ENCODE data around the gene ADAMTS17. TPM values are rescaled to one million over a fixed set of nuclear protein-coding genes. Genes with fewer than 3 reads are reported as not detected.

The ADAMTS17 gene
- total RNA-seq, 1 donor from 2014 or later: 0.06 TPM

- TF ChIP-seq CTCF (conservative IDR thresholded peaks at IDR 0.05; ENCODE audit: low read depth, low read length): no peak
- DNase-seq (ENCODE audit: low read depth): no peak
- H3K4me3 ChIP-seq (ENCODE audit: low read depth, low read length): no peak overlapping the region
These were observed 286.0 kb downstream of the ADAMTS17 start for GRCh38 chr15:100055821-100056220.

- DNase-seq (ENCODE audit: low read depth): no peak
- TF ChIP-seq CTCF (conservative IDR thresholded peaks at IDR 0.05; ENCODE audit: low read depth, low read length): no peak
- H3K4me3 ChIP-seq (ENCODE audit: low read depth, low read length): no peak overlapping the region
These were observed 287.2 kb downstream of the ADAMTS17 start for GRCh38 chr15:100054539-100054938.

- DNase-seq (ENCODE audit: low read depth): no peak
- H3K4me3 ChIP-seq (ENCODE audit: low read depth, low read length): no peak overlapping the region
- no peak for TF ChIP-seq CTCF (conservative IDR thresholded peaks at IDR 0.05; ENCODE audit: low read depth, low read length)
These were observed 288.2 kb downstream of the ADAMTS17 start for GRCh38 chr15:100053474-100054121.

GRCh38 chr15:100052716-100053473 is 288.9 kb downstream of the ADAMTS17 start:
- no peak for DNase-seq (ENCODE audit: low read depth)
- H3K4me3 ChIP-seq (ENCODE audit: low read depth, low read length): no peak overlapping the region
- TF ChIP-seq CTCF (conservative IDR thresholded peaks at IDR 0.05; ENCODE audit: low read depth, low read length): no peak

- no peak for TF ChIP-seq CTCF (conservative IDR thresholded peaks at IDR 0.05; ENCODE audit: low read depth, low read length)
- H3K4me3 ChIP-seq (ENCODE audit: low read depth, low read length): no peak overlapping the region
These were observed 290.6 kb downstream of the ADAMTS17 start for GRCh38 chr15:100050877-100051786.

GRCh38 chr15:100049936-100050876 is 291.6 kb downstream of the ADAMTS17 start:
- no peak for TF ChIP-seq CTCF (conservative IDR thresholded peaks at IDR 0.05; ENCODE audit: low read depth, low read length)
- no peak for DNase-seq (ENCODE audit: low read depth)
- no peak overlapping the region for H3K4me3 ChIP-seq (ENCODE audit: low read depth, low read length)

More at GRCh38 chr15:100050877-100051786, 290.6 kb downstream of the ADAMTS17 start:
- no peak for DNase-seq (ENCODE audit: low read depth)
